Stimulated activated CD4-positive, alpha-beta T cell treated with anti-CD3 and anti-CD28 coated beads, Interleukin-1b, Interleukin-23, amount 100 ng/mL, for 4 hours (primary cell): ENCODE results near the gene SMCHD1.

Experiments
- DNase-seq, 2 donors: peaks; one replicate each; pipeline ENCODE4 v3.0.0-alpha.2; 2020; ENCODE audit warnings: low read depth in 2 of 2

Gene SMCHD1

DNA sequence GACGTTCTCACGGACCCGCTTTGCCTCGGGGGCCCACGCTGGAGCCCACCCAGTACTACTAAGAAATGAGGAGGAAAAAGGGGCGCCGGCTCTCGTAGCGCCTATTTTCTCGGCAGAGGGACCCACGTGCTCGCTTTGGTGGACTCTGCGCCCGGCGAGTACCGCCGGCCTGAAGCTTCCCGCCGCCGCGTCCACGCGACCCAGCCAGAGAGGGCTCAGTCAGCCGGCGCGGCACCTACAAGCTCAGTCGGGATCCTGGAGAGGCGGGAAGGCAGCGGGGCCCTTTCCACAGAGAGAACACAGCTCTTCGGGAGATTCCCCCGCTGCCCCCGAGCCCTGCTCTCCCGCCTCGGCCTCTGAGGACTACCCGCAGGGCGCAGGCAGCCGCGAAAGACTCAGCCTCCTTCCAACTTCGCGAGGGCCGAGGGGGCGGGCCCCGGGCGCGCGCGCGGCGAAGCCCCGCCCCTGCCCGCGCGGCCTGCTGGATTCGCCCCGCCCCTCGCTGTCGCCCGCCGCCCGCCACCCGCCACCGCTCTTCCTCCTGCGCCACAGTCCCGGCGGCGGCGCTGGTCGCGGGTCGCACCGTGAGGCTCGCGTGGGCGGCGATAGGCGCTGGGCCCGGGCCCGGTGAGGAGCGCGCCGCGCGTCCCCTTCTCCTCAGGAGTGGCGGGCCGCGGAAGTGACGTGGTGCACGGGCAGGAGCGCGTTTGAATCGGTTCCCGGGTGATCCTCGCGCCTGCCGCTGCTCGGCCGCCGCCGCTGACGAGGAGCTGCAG, at the start of gene SMCHD1:
Gene SMCHD1 (plus strand): TSS at position 549 of the 776 bp plus-strand sequence. CDS start 350 bp downstream, outside the sequence.
- DNase-seq: peak; percentile 90 to 94

DNA sequence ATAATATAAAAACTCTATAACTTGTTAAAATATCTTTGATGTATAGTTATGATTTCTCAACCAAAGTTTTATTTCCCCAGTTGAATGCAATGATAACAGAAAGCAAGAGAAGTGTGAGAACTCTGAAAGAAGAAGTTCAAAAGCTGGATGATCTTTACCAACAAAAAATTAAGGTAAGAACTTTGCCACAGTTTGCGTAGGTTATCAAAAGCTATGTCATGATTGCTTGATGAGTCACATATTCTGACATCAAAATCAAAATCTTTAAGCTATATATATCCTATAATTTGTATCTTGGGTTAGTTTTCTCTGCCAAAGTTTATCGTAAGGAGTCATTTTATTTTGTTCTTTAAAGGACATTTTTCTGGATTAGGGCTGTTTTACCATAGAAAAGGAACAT, 49.2 kb upstream of the SMCHD1 start:
- no peak for DNase-seq

DNA sequence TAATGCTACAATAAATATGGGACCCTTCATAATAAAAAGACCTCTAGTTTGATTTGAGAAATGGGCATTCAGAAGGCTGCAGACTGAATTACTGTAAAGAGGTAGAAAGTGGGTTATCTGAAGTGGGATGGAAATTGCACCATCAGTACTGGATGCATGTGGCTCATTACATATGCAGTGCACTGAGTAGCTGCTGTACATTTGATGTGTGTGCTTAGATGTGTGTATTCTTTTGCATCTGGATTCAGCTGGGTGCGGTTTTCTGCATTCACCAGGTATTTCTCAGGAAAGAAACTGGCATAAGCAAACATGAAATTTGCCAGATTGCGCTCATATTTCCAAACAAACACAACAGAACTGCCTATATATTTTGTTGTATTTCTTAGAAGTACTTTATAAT, 45.9 kb upstream of the SMCHD1 start:
- DNase-seq: no peak

DNA sequence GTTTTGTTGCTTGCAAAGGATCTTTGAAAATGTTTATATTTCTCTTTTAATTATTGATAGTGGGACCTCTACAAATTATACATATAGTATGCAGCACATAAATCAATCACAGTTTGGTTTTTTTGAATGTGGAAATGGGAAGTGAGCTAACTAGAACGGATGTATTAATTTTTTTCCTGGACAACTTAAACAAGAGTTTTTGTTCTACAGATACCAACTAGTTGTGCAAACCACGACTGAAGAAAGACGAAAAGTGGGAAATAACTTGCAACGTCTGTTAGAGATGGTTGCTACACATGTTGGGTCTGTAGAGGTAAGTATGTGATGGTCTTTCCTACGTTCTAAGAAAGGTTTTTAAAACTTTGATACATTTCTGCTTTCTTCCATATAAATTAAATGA, 45.0 kb upstream of the SMCHD1 start:
- DNase-seq: no peak

DNA sequence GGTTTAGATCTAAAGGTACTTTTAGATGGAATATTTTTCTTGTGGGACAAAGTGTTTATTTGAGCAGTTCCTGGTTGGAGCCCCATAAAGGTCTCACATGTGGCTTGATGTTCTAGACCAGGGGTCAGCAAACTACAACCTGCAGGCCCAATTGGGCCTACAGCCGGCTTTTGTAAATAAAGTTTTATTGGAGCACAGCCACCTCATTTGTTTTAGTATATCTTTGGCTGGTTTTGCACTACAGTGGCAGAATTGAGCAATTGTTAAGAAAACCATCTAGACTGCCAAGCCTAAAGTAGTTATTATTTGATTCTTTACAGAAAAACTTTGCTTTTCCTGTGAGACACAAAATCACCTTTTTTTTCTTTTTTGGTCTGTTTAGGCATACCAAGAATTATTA, 42.5 kb upstream of the SMCHD1 start:
- no peak for DNase-seq

DNA sequence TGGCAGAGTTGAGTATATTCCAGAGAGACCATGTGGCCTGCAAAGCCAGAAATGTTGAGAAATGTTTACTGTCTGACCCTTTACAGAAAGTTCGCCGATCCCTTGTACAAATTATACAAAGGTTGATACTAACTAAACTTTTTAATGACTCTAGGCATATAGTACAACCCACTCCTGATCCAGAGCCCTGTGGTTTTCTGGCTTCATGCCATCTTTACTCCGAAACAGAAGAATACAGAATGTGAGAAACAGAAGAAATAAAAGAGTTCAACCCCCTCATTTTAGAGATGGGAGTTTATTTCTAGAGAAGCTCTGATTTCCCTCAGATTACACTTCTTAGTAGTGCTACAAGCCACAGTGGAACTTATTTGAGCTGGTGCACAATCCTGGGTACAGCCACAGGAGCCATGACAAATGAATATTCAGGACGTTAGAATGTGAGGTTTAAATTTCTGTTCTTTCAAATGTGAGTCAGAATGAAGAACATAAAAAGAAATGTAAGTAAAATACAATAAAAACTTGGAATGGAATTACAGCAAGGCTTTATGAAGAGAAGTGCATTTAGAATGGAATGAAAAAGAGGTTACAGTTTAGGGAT, 38.0 kb upstream of the SMCHD1 start:
- no peak for DNase-seq

DNA sequence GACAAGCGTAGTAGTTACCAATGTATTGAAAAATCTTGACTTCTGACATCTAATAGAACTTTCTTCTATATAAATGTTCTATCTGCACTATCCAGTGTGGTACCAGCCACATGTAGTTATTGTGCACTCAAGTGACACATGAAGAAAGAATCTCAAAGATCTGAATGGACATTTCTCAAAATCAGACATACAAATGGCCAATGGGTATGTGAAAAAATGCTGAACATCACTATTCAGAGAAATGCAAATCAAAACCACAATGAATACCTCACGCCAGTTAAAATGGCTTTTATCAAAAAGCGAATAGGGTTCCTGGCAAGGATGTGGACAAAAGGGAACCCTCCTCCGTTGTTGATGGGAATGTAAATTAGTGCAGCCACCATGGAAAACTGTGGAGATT, 37.5 kb upstream of the SMCHD1 start:
- DNase-seq: no peak

DNA sequence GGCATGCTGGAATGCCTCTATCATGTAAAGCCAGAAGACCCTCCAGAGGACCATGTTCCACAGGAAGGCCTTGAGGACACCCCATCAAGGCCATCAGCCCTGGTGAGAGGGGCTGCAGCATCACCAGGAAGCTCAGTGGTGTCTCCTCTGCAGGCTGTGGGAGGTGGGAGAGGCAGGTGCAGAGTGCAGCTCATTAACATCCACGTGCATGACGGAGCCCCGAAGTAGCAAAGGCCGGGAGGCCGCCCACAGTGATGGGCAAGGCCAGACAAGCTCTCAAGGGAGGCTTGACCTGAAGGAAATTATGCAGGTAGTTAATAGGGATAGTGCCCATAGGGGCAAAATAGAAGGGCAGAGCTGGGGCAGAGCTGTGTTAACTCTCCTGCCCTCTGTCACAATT, 30.3 kb upstream of the SMCHD1 start:
- no peak for DNase-seq

DNA sequence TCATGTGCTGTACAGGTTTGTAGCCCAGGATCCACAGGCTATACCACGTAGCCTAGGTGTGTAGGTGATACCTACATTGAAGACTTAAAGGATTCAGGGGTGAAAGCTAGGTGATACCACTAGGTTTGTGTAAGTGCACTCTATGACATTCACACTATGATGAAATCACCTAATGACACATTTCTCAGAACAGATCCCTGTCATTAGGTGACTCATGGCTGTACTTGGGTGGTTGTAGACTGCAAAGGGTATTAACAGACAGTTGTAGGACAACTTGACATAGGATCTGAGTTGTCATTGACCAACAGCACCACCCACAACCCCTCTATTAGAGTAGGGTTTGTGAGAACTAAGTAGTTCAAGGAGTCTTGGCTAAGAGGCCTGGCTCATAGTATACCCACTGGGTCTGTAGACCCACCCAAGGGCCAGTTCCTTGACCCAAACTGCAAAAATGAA, 27.7 kb upstream of the SMCHD1 start:
- no peak for DNase-seq

DNA sequence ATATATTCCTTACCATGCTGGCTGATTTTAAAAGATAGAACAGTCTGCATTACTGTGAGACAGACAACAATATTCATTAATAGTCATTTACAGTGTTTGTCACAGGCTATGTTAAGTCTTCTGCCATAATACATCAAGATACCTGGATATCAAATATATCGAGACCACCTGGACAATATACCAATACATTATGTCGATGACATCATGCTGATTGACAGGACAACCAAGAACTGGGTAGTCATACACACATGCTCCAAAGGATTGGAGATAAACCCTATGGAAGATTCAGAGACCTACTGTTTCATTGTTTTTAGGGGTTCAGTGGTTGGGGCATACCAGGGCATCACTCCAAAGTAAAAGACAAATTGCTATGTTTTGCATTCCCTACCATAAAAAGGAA, 26.5 kb upstream of the SMCHD1 start:
- DNase-seq: no peak

DNA sequence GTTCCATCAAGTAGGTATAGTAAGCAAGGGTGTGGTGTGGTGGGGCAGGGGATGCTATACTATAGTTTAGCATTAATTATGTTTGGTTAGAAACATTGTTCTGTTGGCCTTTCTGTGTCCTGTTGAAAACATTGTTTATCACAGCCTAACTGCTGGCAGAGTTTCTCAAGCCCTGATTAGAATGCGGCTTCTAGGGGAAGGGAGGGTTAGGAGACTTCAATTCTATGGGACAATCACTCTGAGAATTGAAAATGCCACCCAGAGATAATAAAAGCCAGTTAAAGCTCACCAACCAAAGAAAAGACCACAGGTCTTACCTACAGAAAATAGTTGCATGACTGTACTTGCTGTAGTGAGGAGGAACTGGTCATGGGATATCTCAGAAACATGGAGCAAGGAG, 19.9 kb upstream of the SMCHD1 start:
- no peak for DNase-seq

DNA sequence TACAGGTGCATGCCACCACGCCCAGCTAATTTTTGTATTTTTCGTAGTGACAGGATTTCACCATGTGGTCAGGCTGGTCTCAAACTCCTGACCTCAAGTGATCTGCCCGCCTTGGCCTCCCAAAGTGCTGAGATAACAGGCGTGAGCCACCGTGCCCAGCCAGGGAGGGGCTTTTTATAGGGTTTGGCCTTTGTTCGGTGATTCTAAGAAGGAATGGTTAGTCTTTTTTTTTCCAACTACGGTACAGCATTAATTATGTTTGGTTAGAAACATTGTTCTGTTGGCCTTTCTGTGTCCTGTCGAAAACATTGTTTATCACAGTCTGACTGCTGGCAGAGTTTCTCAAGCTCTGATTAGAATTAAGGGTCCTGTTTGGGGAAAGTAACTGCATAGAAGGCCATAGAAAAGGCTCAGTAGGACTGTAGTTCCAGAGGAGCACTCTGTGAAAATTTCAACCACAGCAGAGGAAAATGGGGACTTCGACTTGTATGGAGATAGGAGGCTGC, 19.3 kb upstream of the SMCHD1 start:
- DNase-seq: no peak

DNA sequence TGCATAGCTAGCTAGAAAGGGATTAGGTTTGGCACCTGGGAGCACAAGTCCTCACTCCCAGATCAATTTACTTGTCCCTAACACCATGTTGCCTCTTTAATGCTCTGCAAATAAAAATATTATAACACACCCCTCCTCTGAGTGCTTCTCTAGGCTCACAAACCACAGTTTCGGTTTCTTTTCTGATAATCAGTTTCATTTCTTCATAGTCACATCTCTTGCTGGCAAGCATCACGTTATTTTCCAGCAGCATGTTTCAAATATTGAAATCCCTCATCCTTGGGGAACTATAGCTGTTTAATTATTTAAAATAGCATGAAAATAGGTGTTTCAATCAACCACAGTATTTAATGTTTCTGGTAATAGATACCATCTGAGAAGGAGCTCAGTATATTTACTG, 13.9 kb upstream of the SMCHD1 start:
- no peak for DNase-seq

DNA sequence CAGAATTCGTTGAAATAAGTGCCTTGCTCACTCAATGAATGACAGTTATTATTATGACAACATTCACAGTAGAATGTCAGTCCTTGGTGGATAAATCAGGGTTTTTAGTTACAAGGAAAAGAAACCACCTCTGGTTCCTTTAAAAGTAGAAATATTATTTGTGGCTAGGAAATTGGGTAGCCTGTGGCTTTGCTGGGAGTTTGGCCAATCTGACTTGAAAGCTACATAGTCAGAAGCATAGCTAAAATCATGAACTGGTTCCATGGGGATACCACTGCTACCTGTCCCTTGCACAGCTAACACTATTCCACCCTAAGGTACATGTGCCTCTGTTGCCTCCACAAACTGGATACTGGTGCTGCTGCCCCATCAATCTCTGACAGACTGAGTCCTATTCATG, 12.8 kb upstream of the SMCHD1 start:
- DNase-seq: no peak

DNA sequence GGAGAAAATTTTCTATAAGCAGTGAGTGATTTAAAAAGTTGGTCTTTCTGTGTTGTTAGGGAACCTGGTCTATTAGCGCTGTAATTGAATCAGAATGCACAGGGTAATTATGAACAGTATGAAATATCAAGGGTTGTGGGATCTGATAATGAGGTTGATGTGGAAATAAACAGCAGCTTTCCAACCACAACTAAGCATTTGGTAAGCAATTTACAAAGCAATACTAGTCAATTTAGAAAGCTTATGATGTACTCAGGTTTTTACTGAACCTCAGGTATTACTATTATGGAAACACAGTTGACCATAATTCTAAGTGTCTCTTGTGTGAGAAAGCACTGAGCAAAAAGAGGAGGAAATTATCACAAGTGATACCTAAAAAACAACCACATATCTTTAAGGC, 11.0 kb upstream of the SMCHD1 start:
- no peak for DNase-seq

DNA sequence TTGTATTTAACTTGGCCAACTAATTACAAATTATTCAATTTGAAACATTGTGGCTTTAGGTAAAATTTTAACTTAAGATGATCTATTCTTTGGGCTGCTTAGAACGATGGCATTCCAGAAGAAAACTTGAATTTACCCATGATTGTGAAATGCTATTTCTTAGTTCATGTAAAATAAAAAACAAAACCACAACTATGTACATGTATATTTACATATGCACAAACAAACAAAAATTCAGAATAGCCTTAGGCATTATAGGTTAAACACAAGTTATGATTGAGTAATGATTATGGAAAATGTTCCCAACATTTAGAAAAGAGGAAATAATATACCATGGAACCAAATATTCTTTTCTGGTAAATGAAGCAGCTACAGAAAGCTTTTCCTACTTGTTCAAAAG, 3.5 kb upstream of the SMCHD1 start:
- DNase-seq: no peak

DNA sequence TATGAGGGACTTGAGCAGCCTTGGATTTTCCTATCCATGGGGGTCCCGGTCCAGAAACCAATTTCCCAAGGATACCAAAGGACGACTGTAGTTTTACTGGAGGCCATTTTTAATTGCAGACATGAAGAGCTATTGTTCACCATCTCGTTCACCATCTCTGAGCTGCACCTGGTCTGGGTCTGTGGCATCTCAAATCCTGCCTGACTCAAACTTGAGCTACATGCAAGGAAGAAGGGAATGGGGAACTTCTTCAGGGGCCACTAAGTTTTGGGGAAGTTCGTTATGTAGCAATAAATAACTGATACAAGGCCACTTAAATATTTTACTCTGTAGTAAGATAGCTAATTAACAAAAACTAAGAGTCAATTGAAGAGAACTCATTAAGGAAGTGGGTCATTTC, 2.1 kb upstream of the SMCHD1 start:
- DNase-seq: no peak

DNA sequence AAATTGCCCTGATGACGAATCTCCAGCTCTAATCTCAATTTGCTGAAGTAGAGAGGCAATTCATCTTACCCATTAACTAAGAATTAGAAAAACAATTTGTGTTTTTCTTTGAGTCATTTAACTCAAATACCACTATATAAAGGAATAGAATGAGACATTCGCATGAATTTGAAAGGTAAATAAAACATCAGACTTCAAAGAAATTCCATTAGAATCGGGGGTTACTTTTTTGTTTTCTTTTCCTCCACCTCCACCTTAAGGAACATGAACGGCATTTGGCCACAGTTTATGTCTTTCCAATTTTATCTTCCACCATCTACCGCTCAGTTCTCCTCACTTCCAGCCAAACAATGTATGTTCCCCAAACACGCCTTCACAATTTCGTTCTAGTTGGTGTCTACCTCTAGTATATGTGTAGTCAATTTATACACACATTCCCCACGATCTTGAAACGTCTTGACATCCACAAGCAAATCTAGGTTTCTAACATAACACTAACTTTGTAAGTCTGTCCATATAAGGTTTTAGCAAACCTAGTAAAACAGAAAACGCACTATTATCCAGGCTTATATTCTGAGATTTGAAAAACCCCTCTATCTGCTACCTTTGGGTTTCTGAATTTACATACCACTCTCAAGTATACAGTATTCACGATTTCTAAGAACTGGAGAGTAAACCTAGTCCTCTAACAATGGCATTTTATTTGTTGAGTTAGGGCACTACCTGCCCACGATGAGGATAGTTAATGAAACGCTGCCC, 1.2 kb upstream of the SMCHD1 start:
- no peak for DNase-seq

DNA sequence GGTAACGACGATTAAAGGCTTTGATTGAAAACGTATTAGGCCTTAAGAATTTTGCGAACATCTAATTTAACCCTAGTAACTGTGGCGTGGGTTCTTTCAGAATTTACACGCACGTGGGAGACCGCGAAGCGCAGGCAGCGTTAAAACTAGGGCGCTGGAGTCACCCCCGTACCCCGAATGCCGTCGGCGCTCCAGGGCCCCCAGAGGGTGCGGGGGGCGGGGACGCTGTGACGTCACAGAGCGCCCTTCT, 673 bp upstream of the SMCHD1 start:
- DNase-seq: peak; percentile 72

DNA sequence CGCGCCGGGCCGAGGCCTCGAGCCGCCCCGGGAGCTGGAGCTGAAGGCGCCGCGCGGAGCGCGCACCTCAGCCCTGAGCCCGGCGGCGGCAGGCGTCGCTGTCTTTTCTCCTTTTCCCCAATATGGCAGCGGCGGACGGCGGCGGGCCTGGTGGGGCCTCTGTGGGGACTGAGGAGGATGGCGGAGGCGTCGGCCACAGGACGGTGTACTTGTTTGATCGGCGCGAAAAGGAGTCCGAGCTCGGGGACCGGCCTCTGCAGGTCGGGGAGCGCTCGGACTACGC, 369 bp downstream of the SMCHD1 start:
- DNase-seq: no peak

DNA sequence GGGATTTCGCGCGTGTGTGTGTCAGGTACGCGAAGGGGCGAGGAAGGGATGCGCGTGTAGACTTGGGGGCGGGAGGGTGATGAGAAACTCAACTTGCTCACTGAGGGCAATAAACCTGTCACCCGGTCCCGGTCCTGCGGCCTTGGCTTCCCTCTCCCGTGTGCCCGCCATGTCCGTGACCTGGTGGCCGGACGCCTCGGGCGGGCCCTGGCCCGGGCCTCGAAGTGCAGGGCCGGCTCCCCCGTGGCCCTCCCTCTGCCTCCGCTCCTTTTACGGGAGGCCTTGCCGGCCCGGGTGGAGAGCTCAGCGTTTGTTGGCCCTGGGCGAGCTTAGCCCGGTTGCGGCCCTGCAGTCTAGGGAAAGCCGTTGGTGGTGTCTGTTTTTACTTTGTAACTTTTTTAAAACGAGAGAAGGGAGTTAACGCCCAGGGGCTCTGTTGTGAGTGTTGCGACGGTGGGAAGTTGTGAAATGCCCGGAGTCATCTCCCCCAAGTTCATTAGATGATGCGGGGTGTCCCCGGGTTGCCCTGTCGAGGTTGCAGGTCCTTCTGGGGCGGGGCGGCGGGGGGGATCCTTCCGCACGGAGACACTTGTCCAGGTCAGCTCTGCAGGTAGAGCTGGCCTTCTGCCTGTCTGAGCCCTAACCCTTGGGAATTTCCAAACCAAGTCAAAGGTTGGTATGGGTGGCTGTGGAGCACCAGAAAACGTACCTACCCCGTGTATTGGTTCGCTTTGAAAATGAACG, 883 bp downstream of the SMCHD1 start:
- peak in 1 of 2 donors; percentile 41 for DNase-seq

DNA sequence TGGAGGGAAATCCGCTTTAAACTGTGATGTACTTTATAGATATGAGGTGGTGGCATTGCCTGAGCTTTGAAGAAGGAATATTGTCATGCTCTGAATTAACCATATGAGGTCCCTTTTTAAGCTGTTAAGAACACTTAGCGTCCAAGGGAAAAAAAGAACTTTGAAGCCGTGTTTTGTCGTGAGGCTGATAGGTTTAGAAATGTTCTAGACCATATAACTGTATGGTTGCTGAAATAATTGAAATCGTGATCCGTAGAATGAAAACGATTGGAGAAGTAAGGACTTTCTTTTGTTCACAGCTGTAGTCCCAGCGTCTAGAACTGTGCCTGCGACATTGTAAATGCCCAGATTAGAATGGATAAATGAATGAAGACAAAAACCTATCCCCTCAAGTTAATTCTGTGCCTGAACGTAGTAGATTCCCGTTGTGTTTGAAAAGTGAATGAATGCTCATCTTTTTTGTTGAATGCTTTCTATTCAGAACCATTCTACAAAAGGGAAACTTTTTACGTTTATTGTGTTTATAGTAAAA, 1.5 kb downstream of the SMCHD1 start:
- no peak for DNase-seq
